ENCODE results near the gene PARS2. TPM values are rescaled to one million over a fixed set of nuclear protein-coding genes. Genes with fewer than 3 reads are reported as not detected.

PARS2 gene
- total RNA-seq, 1 experiment from 2014 or later, result 10.2 TPM

DNA sequence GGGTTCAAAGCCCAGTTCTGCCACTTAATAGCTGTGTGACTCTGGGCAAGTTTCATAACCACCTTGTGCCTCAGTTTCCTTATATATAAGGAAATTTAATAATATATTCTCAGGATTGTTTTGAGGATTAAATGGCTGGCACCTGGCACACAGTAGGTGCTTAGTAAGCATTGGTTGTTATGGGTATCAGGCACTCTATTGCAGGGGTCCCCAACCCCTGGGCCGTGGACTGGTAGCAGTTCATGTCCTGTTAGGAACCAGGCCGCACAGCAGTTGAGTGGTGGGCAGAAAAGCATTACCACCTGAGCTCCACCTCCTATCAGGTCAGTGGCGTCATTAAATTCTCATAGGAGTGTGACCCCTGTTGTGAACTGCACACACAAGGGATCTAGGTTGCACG lies 18.5 kb downstream of the PARS2 start:
- Histone ChIP-seq H2BK12ac (ENCODE audit: insufficient read length, low read depth, low read length) (no peak overlapping the region), H3K9me3 (ENCODE audit: control insufficient read depth, low read depth, low read length) (no peaks in the 10 kb centered on the region), H3K79me1 (ENCODE audit: insufficient read depth, low read depth, low read length, poor library complexity, severe bottlenecking) (no peaks in the 10 kb centered on the region), H3K4ac (ENCODE audit: low read depth, low read length) (no peak overlapping the region), H2BK120ac (ENCODE audit: low read depth, low read length, poor library complexity, severe bottlenecking) (no peak overlapping the region), H2AK5ac (ENCODE audit: insufficient read length, low read length) (no peak overlapping the region), H3K56ac (ENCODE audit: insufficient read length, low read depth, low read length) (no peak overlapping the region), H2BK5ac (ENCODE audit: insufficient read length, low read length) (no peak overlapping the region), H4K20me1 (ENCODE audit: control insufficient read depth, insufficient read depth, insufficient read length) (no peaks in the 10 kb centered on the region), H3K14ac (ENCODE audit: insufficient read depth, low read length) (no peak overlapping the region), H2AFZ (ENCODE audit: low read length) (no peak overlapping the region), H3K4me1 (ENCODE audit: insufficient read depth, low read length) (no peaks in the 10 kb centered on the region), H3K23ac (ENCODE audit: insufficient read length, low read depth, low read length) (no peak overlapping the region), H2BK20ac (ENCODE audit: low read depth, low read length, poor library complexity, severe bottlenecking) (no peak overlapping the region), H3K23me2 (ENCODE audit: insufficient read length, low read depth, low read length, poor library complexity, severe bottlenecking) (no peaks in the 10 kb centered on the region), H3K4me2 (ENCODE audit: insufficient read depth, insufficient read length, low read length) (no peak overlapping the region), H3K79me2 (ENCODE audit: insufficient read depth, low read length) (no peaks in the 10 kb centered on the region), H3K9ac (ENCODE audit: extremely low read depth, insufficient read length, low read length) (no peak overlapping the region), H4K5ac (ENCODE audit: insufficient read length, low read depth, low read length) (no peak overlapping the region), H4K8ac (replicated peaks; ENCODE audit: insufficient read length, low read depth, low read length) (no peak overlapping the region), H3K18ac (ENCODE audit: insufficient read length, low read depth, low read length) (no peak overlapping the region), H3K27me3 (ENCODE audit: insufficient read depth, low read length) (no peaks in the 10 kb centered on the region), H4K91ac (ENCODE audit: insufficient read length, low read depth, low read length) (no peak overlapping the region), H2BK15ac (ENCODE audit: low read depth, low read length) (no peak overlapping the region), H3T11ph (ENCODE audit: low read length) (no peak overlapping the region), H3K27ac (ENCODE audit: insufficient read length, low read depth, low read length) (no peak overlapping the region)
- no CpG with 5 or more reads among the region's 4 CpGs for WGBS (ENCODE audit: extremely low coverage, insufficient read length, low lambda C conversion rate)
- Mint-ChIP-seq H3K4me3 (no peak overlapping the region), H3K36me3 (ENCODE audit: insufficient read depth in 1 of 3, low read depth in 3 of 3) (peaks cover 9 to 25% (median 14%) of the 10 kb centered on the region in 3 experiments; a peak in 6 of 7 replicates), H3K27me3 (ENCODE audit: low read depth) (peaks cover 2% of the 10 kb centered on the region; the same call in 1 of the 2 replicates), H3K27ac (no peak overlapping the region), H3K4me1 (peaks cover 0 to 6% of the 10 kb centered on the region in 2 experiments; a peak in 2 of 4 replicates), H3K9me3 (peaks cover 0 to 3% of the 10 kb centered on the region in 2 experiments; a peak in 2 of 5 replicates)
- no peak for DNase-seq
- TF ChIP-seq, protein P1, sequence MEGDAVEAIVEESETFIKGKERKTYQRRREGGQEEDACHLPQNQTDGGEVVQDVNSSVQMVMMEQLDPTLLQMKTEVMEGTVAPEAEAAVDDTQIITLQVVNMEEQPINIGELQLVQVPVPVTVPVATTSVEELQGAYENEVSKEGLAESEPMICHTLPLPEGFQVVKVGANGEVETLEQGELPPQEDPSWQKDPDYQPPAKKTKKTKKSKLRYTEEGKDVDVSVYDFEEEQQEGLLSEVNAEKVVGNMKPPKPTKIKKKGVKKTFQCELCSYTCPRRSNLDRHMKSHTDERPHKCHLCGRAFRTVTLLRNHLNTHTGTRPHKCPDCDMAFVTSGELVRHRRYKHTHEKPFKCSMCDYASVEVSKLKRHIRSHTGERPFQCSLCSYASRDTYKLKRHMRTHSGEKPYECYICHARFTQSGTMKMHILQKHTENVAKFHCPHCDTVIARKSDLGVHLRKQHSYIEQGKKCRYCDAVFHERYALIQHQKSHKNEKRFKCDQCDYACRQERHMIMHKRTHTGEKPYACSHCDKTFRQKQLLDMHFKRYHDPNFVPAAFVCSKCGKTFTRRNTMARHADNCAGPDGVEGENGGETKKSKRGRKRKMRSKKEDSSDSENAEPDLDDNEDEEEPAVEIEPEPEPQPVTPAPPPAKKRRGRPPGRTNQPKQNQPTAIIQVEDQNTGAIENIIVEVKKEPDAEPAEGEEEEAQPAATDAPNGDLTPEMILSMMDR (conservative IDR thresholded peaks at IDR 0.05), result no peak
